Measurements from ENCODE around the gene WFDC13.

GRCh38 chr20:45701873-45702272 lies at the start of gene WFDC13:
- TF ChIP-seq, protein P1, sequence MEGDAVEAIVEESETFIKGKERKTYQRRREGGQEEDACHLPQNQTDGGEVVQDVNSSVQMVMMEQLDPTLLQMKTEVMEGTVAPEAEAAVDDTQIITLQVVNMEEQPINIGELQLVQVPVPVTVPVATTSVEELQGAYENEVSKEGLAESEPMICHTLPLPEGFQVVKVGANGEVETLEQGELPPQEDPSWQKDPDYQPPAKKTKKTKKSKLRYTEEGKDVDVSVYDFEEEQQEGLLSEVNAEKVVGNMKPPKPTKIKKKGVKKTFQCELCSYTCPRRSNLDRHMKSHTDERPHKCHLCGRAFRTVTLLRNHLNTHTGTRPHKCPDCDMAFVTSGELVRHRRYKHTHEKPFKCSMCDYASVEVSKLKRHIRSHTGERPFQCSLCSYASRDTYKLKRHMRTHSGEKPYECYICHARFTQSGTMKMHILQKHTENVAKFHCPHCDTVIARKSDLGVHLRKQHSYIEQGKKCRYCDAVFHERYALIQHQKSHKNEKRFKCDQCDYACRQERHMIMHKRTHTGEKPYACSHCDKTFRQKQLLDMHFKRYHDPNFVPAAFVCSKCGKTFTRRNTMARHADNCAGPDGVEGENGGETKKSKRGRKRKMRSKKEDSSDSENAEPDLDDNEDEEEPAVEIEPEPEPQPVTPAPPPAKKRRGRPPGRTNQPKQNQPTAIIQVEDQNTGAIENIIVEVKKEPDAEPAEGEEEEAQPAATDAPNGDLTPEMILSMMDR (IDR thresholded peaks at IDR 0.05): no peak
- TF ChIP-seq POLR2A (IDR thresholded peaks at IDR 0.05) (no peak), EP300 (IDR thresholded peaks at IDR 0.05) (no peak)

Measured in tibial nerve (tissue), 4 donors.